ENCODE results near the gene NTM.

- TF ChIP-seq E2F5 (CRISPR knock-in tag; IDR thresholded peaks at IDR 0.05) (no peak), FOXP4 (CRISPR knock-in tag; IDR thresholded peaks at IDR 0.05) (no peak), CTCF (IDR thresholded peaks at IDR 0.05) (no peak), ZNF512 (CRISPR knock-in tag; IDR thresholded peaks at IDR 0.05; ENCODE audit: borderline replicate concordance) (no peak), ERG (CRISPR knock-in tag; IDR thresholded peaks at IDR 0.05) (no peak), MAX (CRISPR knock-in tag; IDR thresholded peaks at IDR 0.05) (no peak)
Observed at GRCh38 chr11:132352497-132352896, 982.1 kb downstream of the NTM start.
